HepG2 (cell line): ENCODE measurements around the gene MBNL3. TPM values are rescaled to one million over a fixed set of nuclear protein-coding genes. Genes with fewer than 3 reads are reported as not detected.

Experiments
- ATAC-seq: fragments of 200-7000 bp; cut with Tn5 transposase; 3 replicates; pipeline ENCODE4 v1.9.1; 2020; ENCODE audit warnings: mild to moderate bottlenecking, moderate library complexity
- BruUV-seq: library from RNA; stranded (reverse); fragments of 400-500 nt; replicated peaks from 2 replicates; lab custom pipeline; 2021; lab: Mats Ljungman, UMichigan
- CTCF ChIA-PET: fragments of 300-600 bp; formaldehyde crosslinking; extraction: SDS; loops from one replicate; lab custom pipeline; 2021; ENCODE audit warnings: low total read pairs, inconsistent platforms, low intra/inter-chr PET ratio; lab: Yijun Ruan, JAX
- POLR2A ChIA-PET: fragments of 350-600 bp; sonication (Branson Sonifier 250); formaldehyde crosslinking; loops from one replicate; lab custom pipeline; 2020; ENCODE audit warnings: antibody characterized with exemption, inconsistent platforms; lab: Yijun Ruan, JAX
- DNase-seq: peaks from one replicate; pipeline ENCODE4 v3.0.0-alpha.2; 2015; ENCODE audit warnings: low spot score
- FAIRE-seq: peaks from 3 replicates; lab custom pipeline; 2011; peaks lifted over from hg19 to GRCh38; lab: Jason Lieb, UNC
- H2AFZ ChIP-seq: one replicate; pipeline ENCODE4 v1.6.1; 2011; ENCODE audit warnings: low read length, inconsistent platforms
- H3K27ac ChIP-seq: fragments of 300-600 bp; 3 replicates; pipeline ENCODE4 v1.8.0; 2011; ENCODE audit warnings: mixed run types, mild to moderate bottlenecking, mixed read lengths, low read length, inconsistent platforms; ENCODE audit not compliant: insufficient read depth; ENCODE audit errors: extremely low read length
- H3K27me3 ChIP-seq, 2 experiments: fragments of 200-600 bp in 1 of 2; 2 replicates in 1 of 2; 3 replicates in 1 of 2; pipeline versions ENCODE4 v1.6.0 to v1.8.0; 2011; ENCODE audit warnings: low read length in 2 of 2, mild to moderate bottlenecking in 2 of 2, moderate library complexity in 2 of 2, inconsistent platforms in 1 of 2; ENCODE audit not compliant: insufficient read depth in 2 of 2, control insufficient read depth in 1 of 2
- H3K36me3 ChIP-seq, 2 experiments: fragments of 200-600 bp in 1 of 2; replicated peaks in 1 of 2; 2 replicates in 1 of 2; 3 replicates in 1 of 2; pipeline versions ENCODE4 v1.5.1 to v1.8.0; 2011; ENCODE audit warnings: low read length in 2 of 2, inconsistent platforms in 1 of 2; ENCODE audit not compliant: insufficient read depth in 2 of 2, control insufficient read depth in 1 of 2
- H3K4me1 ChIP-seq: 2 replicates; pipeline ENCODE4 v1.5.1; 2012; ENCODE audit warnings: low read length, inconsistent platforms; ENCODE audit not compliant: insufficient read depth
- H3K4me2 ChIP-seq: 2 replicates; pipeline ENCODE4 v1.6.0; 2011; ENCODE audit warnings: low read depth, low read length, inconsistent platforms
- H3K4me3 ChIP-seq, 3 experiments: fragments of 200-600 bp in 1 of 3; sonication (generic), shearing (Covaris generic) in 1 of 3; replicated peaks in 1 of 3; 2 replicates each; pipeline ENCODE4 v1.5.1; 2011 to 2016; ENCODE audit warnings: low read length in 3 of 3, inconsistent platforms in 2 of 3, low read depth in 2 of 3, mild to moderate bottlenecking in 2 of 3, control low read depth in 1 of 3, mixed read lengths in 1 of 3; ENCODE audit not compliant: insufficient read depth in 1 of 3
- H3K79me2 ChIP-seq: one replicate; pipeline ENCODE4 v1.6.1; 2011; ENCODE audit warnings: low read length, inconsistent platforms; ENCODE audit not compliant: insufficient read depth
- H3K9ac ChIP-seq: 2 replicates; pipeline ENCODE4 v1.6.0; 2011; ENCODE audit warnings: mild to moderate bottlenecking, low read depth, low read length, inconsistent platforms; ENCODE audit not compliant: insufficient read depth
- H3K9me3 ChIP-seq: 2 replicates; pipeline ENCODE4 v1.5.1; 2012; ENCODE audit warnings: mild to moderate bottlenecking, low read length
- H4K20me1 ChIP-seq: 2 replicates; pipeline ENCODE4 v1.6.0; 2011; ENCODE audit warnings: inconsistent platforms, mild to moderate bottlenecking, low read length, moderate library complexity; ENCODE audit not compliant: insufficient read depth
- CTCF ChIP-seq: sonication (generic); formaldehyde crosslinking; IDR thresholded peaks from 2 replicates; pipeline ENCODE4 v1.5.0; 2020; ENCODE audit warnings: mild to moderate bottlenecking, missing genetic modification reagents, moderate library complexity
- FLYWCH1 ChIP-seq: sonication (generic); formaldehyde crosslinking; IDR thresholded peaks from 2 replicates; pipeline ENCODE4 v1.8.1; 2023; ENCODE audit warnings: mild to moderate bottlenecking, missing genetic modification reagents
- PRDM10 ChIP-seq: sonication (generic); formaldehyde crosslinking; IDR thresholded peaks from 2 replicates; pipeline ENCODE4 v1.4.0; 2020; ENCODE audit warnings: low read depth, missing genetic modification reagents
- RFX3 ChIP-seq: IDR thresholded peaks from 2 replicates; pipeline ENCODE4 v1.6.1; 2016; ENCODE audit warnings: missing biosample characterization, missing genetic modification reagents
- SMC3 ChIP-seq: IDR thresholded peaks from 2 replicates; pipeline ENCODE4 v1.6.1; 2011; ENCODE audit warnings: low read length, improper control_type of control experiment
- STAG1 ChIP-seq: sonication (generic); formaldehyde crosslinking; IDR thresholded peaks from 2 replicates; pipeline ENCODE4 v1.4.0; 2020; ENCODE audit warnings: missing genetic modification reagents
- ZSCAN22 ChIP-seq: sonication (generic); formaldehyde crosslinking; IDR thresholded peaks from 2 replicates; pipeline ENCODE4 v1.4.0; 2020; ENCODE audit warnings: mild to moderate bottlenecking, missing genetic modification reagents
- WGBS: methylation state at CpG from one replicate; pipeline ENCODE4 v1.1.6; 2017; ENCODE audit warnings: low lambda C conversion rate; 5-methylcytosine and 5-hydroxymethylcytosine counted together
- in situ Hi-C: cut with HindIII; loops from 2 replicates; pipeline ENCODE4 v1.10.0; 2017; ENCODE audit warnings: low pct_unique_long_range_greater_than_20kb; ENCODE audit not compliant: extremely low pct_ligation_motif_present
- intact Hi-C: fragments of 100-400 bp; cut with micrococcal nuclease; formaldehyde crosslinking; loops from one replicate; pipeline ENCODE4 v1.10.0; 2022; ENCODE audit not compliant: unreplicated experiment
- polyA plus RNA-seq, 8 experiments: library from polyadenylated mRNA; depleted of rRNA in 3 of 8; stranded (reverse) in 7 of 8; unstranded in 1 of 8; fragments of >200 nt; fragmentation: Illumina TruSeq in 4 of 8; extraction: Trizol in 4 of 8; gene quantifications; 2 replicates each; pipeline versions ENCODE4 v1.2.1 to v1.2.3, GENCODE V29; 2011 to 2016; ENCODE audit warnings: low read depth in 4 of 8, missing spikeins in 1 of 8, mixed read lengths in 1 of 8; ENCODE audit not compliant: insufficient read depth in 1 of 8
- total RNA-seq, 5 experiments: library from RNA; depleted of rRNA; stranded (reverse); fragments of >200 nt; fragmentation: Illumina TruSeq; extraction: Trizol; gene quantifications; 2 replicates each; pipeline ENCODE4 v1.2.3, GENCODE V29; 2016; ENCODE audit warnings: low read depth in 1 of 5
- TF ChIP-seq, protein P1 (sequence below): sonication (generic); formaldehyde crosslinking; IDR thresholded peaks from 2 replicates; pipeline ENCODE4 v1.5.1; 2020; ENCODE audit warnings: mild to moderate bottlenecking, missing genetic modification reagents, borderline replicate concordance
- TF ChIP-seq, protein P2 (sequence below): sonication (generic); formaldehyde crosslinking; IDR thresholded peaks from 2 replicates; pipeline ENCODE4 v1.4.0; 2020; ENCODE audit warnings: mild to moderate bottlenecking, missing genetic modification reagents

The MBNL3 gene
- total and polyA plus RNA-seq, 2 of the 13 experiments (the other 11 are each of a cell fraction or from before 2014, with no cell fraction given) = 155 to 257 TPM

GRCh38 chrX:132463411-132463810 is 25.4 kb downstream of the MBNL3 start:
- BruUV-seq = no TSS peak
- H3K27me3 ChIP-seq = no peaks in the 10 kb centered on the region
- no peak overlapping the region for H3K27ac ChIP-seq
- H3K4me2 ChIP-seq = no peak overlapping the region
- peak; percentile 46 for FAIRE-seq
- no peak overlapping the region for H3K9ac ChIP-seq
- H3K4me1 ChIP-seq = peaks cover 16% of the 10 kb centered on the region; the same call in 1 of the 2 replicates
- intact Hi-C loops = loop anchor here (5.0 kb wide), 1 partner anchor 236 kb away; no protein-coding TSS in a partner anchor
- no peak for DNase-seq
- H4K20me1 ChIP-seq = no peaks in the 10 kb centered on the region
- H3K36me3 ChIP-seq = no peaks in the 10 kb centered on the region
- H3K9me3 ChIP-seq = no peaks in the 10 kb centered on the region
- no peak for ATAC-seq
- ChIA-PET POLR2A (no interaction called here), CTCF (no interaction called here)
- H3K79me2 ChIP-seq = peaks cover 25% of the 10 kb centered on the region
- WGBS = 73% methylated on average over 8 of the region's 8 CpGs
- in situ Hi-C loops = no loop called here
- H2AFZ ChIP-seq = no peak overlapping the region
- H3K4me3 ChIP-seq = no peak overlapping the region
- no peak for TF ChIP-seq ZSCAN22 (CRISPR knock-in tag)
- TF ChIP-seq CTCF = peak; percentile 58
- no peak for TF ChIP-seq FLYWCH1 (CRISPR knock-in tag)
- TF ChIP-seq STAG1 = peak; percentile 55
- peak; percentile 46; the same call in 1 of the 2 replicates for TF ChIP-seq SMC3
- TF ChIP-seq, all 625 proteins: peak for 3

DNA sequence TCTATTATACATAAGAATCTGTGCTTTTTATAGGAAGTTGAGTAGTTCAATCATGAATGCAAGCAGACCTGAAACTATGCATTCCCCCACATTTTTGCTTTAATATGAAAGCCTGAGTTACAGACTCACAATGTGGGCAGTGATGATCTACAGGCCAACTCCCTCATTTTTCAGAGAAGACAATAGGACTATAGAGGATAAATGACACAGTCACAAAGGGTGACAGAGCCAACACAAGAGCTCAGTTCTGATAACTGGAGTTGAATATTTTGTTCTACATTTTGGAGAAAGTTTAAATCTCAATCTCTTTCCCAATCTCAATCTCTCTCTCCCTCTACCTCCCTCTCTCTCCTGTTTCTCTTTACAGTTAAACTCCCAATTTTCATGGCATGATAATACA is 27.0 kb downstream of the MBNL3 start:
- DNase-seq = no peak
- Histone ChIP-seq H3K4me2 (no peak overlapping the region), H3K4me1 (0 out of 2 replicates have a peak, but pooled peaks cover 1% of the 10 kb centered on the region), H3K27me3 (no peaks in the 10 kb centered on the region), H3K4me3 (no peak overlapping the region), H3K79me2 (peaks cover 18% of the 10 kb centered on the region), H4K20me1 (no peaks in the 10 kb centered on the region), H3K36me3 (no peaks in the 10 kb centered on the region), H3K9ac (no peak overlapping the region), H2AFZ (no peak overlapping the region), H3K27ac (no peak overlapping the region), H3K9me3 (no peaks in the 10 kb centered on the region)
- ChIA-PET POLR2A (no interaction called here), CTCF (no interaction called here)
- ATAC-seq = no peak
- intact Hi-C loops = loop anchor here (5.0 kb wide), 1 partner anchor 235 kb away; no protein-coding TSS in a partner anchor
- no peak for FAIRE-seq
- BruUV-seq = no TSS peak
- in situ Hi-C loops = no loop called here
- TF ChIP-seq RFX3 = no peak
- TF ChIP-seq PRDM10 (CRISPR knock-in tag) = no peak
- TF ChIP-seq, protein P1, sequence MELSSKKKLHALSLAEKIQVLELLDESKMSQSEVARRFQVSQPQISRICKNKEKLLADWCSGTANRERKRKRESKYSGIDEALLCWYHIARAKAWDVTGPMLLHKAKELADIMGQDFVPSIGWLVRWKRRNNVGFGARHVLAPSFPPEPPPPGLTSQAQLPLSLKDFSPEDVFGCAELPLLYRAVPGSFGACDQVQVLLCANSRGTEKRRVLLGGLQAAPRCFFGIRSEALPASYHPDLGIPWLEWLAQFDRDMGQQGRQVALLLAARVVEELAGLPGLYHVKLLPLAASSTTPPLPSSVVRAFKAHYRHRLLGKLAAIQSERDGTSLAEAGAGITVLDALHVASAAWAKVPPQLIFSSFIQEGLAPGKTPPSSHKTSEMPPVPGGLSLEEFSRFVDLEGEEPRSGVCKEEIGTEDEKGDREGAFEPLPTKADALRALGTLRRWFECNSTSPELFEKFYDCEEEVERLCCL (CRISPR knock-in tag) = no peak
- TF ChIP-seq, protein P2, sequence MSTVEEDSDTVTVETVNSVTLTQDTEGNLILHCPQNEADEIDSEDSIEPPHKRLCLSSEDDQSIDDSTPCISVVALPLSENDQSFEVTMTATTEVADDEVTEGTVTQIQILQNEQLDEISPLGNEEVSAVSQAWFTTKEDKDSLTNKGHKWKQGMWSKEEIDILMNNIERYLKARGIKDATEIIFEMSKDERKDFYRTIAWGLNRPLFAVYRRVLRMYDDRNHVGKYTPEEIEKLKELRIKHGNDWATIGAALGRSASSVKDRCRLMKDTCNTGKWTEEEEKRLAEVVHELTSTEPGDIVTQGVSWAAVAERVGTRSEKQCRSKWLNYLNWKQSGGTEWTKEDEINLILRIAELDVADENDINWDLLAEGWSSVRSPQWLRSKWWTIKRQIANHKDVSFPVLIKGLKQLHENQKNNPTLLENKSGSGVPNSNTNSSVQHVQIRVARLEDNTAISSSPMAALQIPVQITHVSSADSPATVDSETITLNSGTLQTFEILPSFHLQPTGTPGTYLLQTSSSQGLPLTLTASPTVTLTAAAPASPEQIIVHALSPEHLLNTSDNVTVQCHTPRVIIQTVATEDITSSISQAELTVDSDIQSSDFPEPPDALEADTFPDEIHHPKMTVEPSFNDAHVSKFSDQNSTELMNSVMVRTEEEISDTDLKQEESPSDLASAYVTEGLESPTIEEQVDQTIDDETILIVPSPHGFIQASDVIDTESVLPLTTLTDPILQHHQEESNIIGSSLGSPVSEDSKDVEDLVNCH (CRISPR knock-in tag) = no peak
